ENCODE data around the gene MCEE.
"Not testable (repeated sequence)": the region's sequence is repeated elsewhere in the genome, so short reads cannot be mapped to it uniquely, and the experiment has no call there.

MCEE gene

GRCh38 chr2:71100195-71100964 lies 29.6 kb downstream of the MCEE start:
- peak; percentile 83 for TF ChIP-seq CTCF (IDR thresholded peaks at IDR 0.05; ENCODE audit: control insufficient read depth, insufficient read depth, low read depth, low read length, missing control alignments)
- no peak overlapping the region for H3K4me3 ChIP-seq (ENCODE audit: control insufficient read depth, low read depth, low read length)
- peak; percentile 20 for DNase-seq (ENCODE audit: low read depth)

GRCh38 chr2:71092491-71093260 lies 37.4 kb downstream of the MCEE start:
- not testable (repeated sequence) for DNase-seq (ENCODE audit: low read depth)

GRCh38 chr2:71091808-71092207 lies 38.2 kb downstream of the MCEE start:
- not testable (repeated sequence) for H3K4me3 ChIP-seq (ENCODE audit: control insufficient read depth, low read depth, low read length); DNase-seq (ENCODE audit: low read depth)

More at GRCh38 chr2:71092491-71093260, 37.4 kb downstream of the MCEE start:
- H3K4me3 ChIP-seq (ENCODE audit: control insufficient read depth, low read depth, low read length), result not testable (repeated sequence)

GRCh38 chr2:71089475-71089874 lies 40.6 kb downstream of the MCEE start:
- not testable (repeated sequence) for H3K4me3 ChIP-seq (ENCODE audit: control insufficient read depth, low read depth, low read length); DNase-seq (ENCODE audit: low read depth)

- H3K4me3 ChIP-seq (ENCODE audit: control insufficient read depth, low read depth, low read length); DNase-seq (ENCODE audit: low read depth): not testable (repeated sequence)
These were observed 44.6 kb downstream of the MCEE start for GRCh38 chr2:71085325-71086003.

- not testable (repeated sequence) for DNase-seq (ENCODE audit: low read depth)
- peak overlapping the region; percentile 9 for H3K4me3 ChIP-seq (ENCODE audit: control insufficient read depth, low read depth, low read length)
These were observed 46.2 kb downstream of the MCEE start for GRCh38 chr2:71083752-71084312.

GRCh38 chr2:71083297-71083696 lies 46.7 kb downstream of the MCEE start:
- H3K4me3 ChIP-seq (ENCODE audit: control insufficient read depth, low read depth, low read length), result not testable (repeated sequence)

GRCh38 chr2:71082402-71083252 lies 47.4 kb downstream of the MCEE start:
- no peak overlapping the region for H3K4me3 ChIP-seq (ENCODE audit: control insufficient read depth, low read depth, low read length)
- no peak for DNase-seq (ENCODE audit: low read depth)
- TF ChIP-seq CTCF (IDR thresholded peaks at IDR 0.05; ENCODE audit: control insufficient read depth, insufficient read depth, low read depth, low read length, missing control alignments), result no peak

More at GRCh38 chr2:71083297-71083696, 46.7 kb downstream of the MCEE start:
- not testable (repeated sequence) for DNase-seq (ENCODE audit: low read depth)

- no peak for TF ChIP-seq CTCF (IDR thresholded peaks at IDR 0.05; ENCODE audit: control insufficient read depth, insufficient read depth, low read depth, low read length, missing control alignments)
- H3K4me3 ChIP-seq (ENCODE audit: control insufficient read depth, low read depth, low read length), result no peak overlapping the region
- DNase-seq (ENCODE audit: low read depth), result no peak
These were observed 51.4 kb downstream of the MCEE start for GRCh38 chr2:71078624-71079023.
